Limb (tissue), 2 donors: Measurements from ENCODE around the gene HOXD8.

ENCODE experiments used
- DNase-seq, 2 donors: peaks; one replicate each; pipeline ENCODE4 v3.0.0-alpha.2; 2016; ENCODE audit errors: extremely low spot score in 2 of 2

The HOXD8 gene

GRCh38 chr2:176128172-176128981 lies 1.1 kb upstream of the HOXD8 start:
- DNase-seq = peak in 1 of 2 donors; percentile 78

GRCh38 chr2:176129813-176130146 lies 275 bp downstream of the HOXD8 start:
- DNase-seq = no peak

GRCh38 chr2:176130147-176130956 lies 847 bp downstream of the HOXD8 start:
- DNase-seq = peak in 1 of 2 donors; percentile 85

GRCh38 chr2:176130957-176131847 lies 1.7 kb downstream of the HOXD8 start:
- peak in 1 of 2 donors; percentile 36 for DNase-seq

GRCh38 chr2:176131848-176132158 lies 2.3 kb downstream of the HOXD8 start:
- DNase-seq = no peak

- DNase-seq = peak in 1 of 2 donors; percentile 56
Measured at GRCh38 chr2:176132205-176133171, 3.0 kb downstream of the HOXD8 start.

DNA sequence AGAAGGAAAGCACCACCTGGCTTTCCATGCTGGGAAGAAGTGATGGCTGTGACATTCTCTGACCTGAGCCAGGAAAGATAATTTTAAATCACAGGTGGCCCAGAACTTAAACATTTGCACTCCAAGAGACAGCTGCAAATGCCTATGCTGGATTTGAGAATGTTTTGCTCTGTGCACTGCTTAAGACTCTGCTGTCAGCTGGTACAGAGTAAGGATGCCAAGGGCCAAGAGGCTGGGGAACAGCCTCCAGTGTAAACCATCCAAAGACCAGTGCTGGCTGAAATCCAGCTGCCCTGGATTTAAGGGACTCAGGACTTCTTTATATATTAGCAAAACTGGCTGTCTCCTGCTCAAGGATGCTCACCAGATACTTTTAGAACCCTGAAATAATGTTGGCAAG lies 3.9 kb downstream of the HOXD8 start:
- DNase-seq = peak in 1 of 2 donors; percentile 55

DNA sequence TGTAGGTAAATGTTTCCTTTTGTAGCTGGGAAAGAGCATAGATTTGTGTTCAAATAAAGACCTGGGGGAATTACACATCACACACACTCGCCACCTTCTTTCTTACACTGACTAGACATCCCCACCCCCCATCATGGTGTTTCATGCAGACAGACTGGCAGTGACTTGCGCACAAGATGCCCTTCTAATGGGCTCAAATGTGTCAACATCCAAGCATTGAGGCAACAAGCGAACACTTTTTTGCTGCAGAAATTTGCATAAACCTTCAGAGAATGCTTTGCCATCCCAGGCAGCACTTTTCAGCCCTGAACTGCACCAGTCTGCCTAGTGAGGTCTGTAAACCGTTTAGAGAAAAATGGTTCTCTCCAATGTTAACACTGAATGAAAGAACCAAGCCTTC lies 4.5 kb downstream of the HOXD8 start:
- DNase-seq = peak in 1 of 2 donors; percentile 41

DNA sequence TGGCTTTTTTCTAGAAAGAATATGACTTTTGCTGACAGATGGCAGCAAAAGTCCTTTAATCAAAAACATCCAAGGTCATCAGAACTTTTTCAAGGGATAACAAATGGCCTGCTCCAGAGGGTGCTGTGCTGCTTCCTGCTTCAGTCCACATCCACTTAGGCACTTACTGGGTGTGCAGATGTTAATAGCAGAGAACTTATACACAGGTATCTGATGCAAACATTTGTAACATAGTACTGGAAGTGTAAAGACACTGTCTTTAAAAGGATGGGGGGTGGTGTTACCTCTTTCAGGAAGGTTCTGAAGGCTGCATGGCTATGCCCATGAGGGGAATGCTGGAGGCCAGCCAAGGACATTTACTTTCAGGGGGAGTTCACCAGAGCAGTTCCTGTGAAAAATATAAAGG lies 5.5 kb downstream of the HOXD8 start:
- DNase-seq = peak in 1 of 2 donors; percentile 39

- peak; percentile 66 to 84 for DNase-seq
Measured at GRCh38 chr2:176136374-176137251, 7.1 kb downstream of the HOXD8 start.

GRCh38 chr2:176137252-176137580 lies 7.7 kb downstream of the HOXD8 start:
- no peak for DNase-seq

GRCh38 chr2:176137906-176138305 lies 8.4 kb downstream of the HOXD8 start:
- peak in 1 of 2 donors; percentile 39 for DNase-seq

- peak in 1 of 2 donors; percentile 57 for DNase-seq
Measured at GRCh38 chr2:176138526-176138922, 9.0 kb downstream of the HOXD8 start.

DNA sequence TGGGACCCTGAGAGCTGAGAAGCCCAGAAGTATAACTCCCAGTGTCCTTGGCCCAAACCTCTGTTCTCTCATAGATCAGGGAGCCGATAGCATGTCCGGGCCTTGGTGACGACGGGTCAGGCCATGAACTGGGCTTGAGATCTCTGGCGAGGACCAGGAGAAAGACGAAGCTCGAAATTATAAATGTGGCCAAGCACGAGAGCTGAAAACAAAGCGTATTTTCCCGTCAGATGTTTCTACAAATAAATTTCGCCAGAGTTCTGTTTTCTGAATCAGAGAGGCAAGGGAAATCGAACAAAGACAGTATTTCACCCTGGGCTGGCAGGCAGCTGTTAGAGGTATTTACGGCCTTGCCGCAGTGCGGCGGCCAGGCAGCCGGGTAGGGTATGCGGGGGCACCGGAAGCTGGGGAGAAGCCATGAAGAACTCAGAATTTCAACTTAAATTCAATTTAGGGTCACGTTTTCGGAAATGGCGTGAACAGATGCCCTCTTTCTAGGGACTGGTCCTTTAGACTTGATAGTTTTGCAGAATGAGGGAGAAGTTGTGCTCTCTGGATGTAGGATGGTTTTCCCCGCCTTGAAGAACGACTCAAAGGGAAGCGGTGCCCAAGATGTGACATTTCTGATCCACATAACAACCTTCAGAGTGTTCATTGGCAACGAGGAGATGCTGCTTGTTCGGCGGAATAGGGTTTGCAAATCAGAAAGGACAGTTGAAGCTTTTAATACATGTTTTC lies 9.6 kb downstream of the HOXD8 start:
- peak in 1 of 2 donors; percentile 70 for DNase-seq

DNA sequence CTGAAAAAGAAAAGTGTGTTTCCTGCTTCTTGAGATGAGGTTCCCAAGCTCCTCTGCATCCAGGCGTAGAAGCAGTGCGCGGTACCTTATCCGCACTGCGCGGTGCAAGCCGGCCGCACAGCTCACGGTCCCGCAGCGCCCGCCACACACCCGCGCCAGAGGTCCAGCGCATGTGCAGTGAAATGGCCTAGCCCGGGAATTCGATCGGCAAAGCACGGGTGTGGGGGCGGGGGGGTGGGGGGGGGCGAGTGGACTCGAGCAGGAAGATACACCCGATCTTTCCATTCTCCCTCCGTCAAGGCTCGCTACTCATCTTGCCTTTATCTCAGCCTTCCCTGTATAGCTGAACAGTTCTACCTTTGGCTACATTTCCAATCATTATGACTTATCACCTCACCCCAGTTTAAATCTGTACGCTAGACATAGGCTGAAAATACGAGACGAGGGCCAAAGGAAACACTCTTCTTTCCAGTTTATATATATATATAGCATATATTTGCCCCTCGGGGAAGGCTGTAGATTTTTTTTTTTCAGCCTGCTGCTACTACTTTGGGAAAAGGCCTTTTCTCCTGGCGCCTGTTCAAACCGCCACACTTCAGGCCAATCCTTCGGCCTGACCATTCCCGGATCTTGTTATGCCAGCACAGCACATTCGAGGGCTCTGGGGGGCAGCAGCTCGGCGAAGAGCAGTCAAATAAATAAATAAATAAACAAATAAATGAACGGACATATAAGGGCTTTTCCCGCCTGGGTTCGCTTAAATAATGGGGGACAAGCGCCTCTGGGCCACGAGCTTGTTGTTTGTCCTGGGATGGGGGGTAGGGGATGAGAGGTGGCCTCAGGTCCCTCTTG lies 10.4 kb downstream of the HOXD8 start:
- DNase-seq = peak in 1 of 2 donors; percentile 83

DNA sequence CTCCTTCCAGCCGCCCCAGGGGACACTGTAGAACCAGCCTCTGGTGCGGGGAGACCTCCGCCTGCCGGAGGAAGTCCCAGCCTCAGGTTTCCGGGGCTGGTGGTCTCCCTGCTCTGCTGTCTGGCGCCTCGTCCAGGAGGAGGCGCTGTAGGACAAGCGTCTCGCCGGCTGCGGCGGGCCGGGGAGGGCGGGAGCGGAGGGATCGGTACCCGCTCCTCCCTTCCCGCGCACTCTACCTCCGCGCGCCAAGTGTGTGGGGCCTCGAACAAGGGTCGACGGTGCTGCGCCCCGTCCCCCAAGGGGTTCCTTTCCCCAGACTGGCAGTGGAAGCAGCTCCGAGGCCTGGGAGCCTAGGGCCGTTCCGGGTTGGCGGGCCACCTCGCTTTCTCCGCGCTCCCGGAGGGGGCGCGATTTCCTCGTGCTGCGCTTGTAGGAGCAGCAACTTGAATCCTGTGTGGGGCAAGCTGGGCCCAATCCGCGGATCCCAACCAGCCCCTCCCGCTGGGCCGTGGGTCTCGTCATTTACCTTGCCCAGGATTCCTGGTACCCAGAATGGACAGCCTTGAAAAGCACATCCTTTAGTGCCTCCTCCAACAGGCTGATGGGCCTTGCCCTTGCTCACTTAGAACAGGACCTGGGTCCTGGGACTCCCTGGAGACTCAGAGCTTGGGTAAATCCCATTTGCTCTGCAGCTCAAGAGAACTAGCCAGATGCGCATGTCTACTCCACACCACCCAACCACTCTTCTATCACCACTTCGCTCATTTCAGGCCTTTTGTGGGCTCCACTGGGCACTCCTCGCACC lies 11.2 kb downstream of the HOXD8 start:
- peak; percentile 88 to 94 for DNase-seq

DNA sequence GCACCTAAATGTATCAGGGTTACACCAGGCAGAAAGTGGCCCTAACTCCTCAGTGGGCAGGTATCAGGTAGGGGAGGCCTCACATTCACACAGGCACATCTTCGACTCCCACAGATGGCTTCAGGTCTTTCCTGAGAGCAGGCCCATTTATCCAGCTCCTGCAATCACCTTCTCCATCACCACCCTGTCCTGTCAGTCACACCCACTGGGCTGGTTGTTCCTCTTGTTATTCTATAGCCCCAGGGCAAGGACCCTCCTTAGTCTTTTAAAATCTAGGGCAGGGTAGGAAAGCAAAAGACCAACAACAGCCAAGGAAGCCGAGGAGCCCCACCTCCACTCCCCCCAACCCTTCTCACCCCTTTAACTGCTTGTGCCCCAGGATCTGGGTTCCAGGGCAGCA lies 12.8 kb downstream of the HOXD8 start:
- no peak for DNase-seq
